22Rv1 (cell line): ENCODE measurements around the gene GATA2.

Experiments
- ZFX ChIP-seq: fragments of 450-650 bp; IDR thresholded peaks from 2 replicates; pipeline ENCODE4 v1.6.1; 2017; ENCODE audit warnings: antibody characterized with exemption, borderline replicate concordance
- TF ChIP-seq, protein P1 (sequence below): fragments of 450-650 bp; IDR thresholded peaks from 2 replicates; pipeline ENCODE4 v1.5.1; 2017; ENCODE audit warnings: mild to moderate bottlenecking

GRCh38 chr3:128445357-128445756, 47.6 kb downstream of the GATA2 start:
- TF ChIP-seq, protein P1, sequence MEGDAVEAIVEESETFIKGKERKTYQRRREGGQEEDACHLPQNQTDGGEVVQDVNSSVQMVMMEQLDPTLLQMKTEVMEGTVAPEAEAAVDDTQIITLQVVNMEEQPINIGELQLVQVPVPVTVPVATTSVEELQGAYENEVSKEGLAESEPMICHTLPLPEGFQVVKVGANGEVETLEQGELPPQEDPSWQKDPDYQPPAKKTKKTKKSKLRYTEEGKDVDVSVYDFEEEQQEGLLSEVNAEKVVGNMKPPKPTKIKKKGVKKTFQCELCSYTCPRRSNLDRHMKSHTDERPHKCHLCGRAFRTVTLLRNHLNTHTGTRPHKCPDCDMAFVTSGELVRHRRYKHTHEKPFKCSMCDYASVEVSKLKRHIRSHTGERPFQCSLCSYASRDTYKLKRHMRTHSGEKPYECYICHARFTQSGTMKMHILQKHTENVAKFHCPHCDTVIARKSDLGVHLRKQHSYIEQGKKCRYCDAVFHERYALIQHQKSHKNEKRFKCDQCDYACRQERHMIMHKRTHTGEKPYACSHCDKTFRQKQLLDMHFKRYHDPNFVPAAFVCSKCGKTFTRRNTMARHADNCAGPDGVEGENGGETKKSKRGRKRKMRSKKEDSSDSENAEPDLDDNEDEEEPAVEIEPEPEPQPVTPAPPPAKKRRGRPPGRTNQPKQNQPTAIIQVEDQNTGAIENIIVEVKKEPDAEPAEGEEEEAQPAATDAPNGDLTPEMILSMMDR: no peak
- TF ChIP-seq ZFX: no peak
